WTC11 (cell line): ENCODE data around the gene PGBD5. TPM values are rescaled to one million over a fixed set of nuclear protein-coding genes. Genes with fewer than 3 reads are reported as not detected.

ENCODE experiments used
- ATAC-seq: fragments of 200-7000 bp; cut with Tn5 transposase; 2 replicates; pipeline ENCODE4 v1.10.0; 2021; ENCODE audit warnings: mild to moderate bottlenecking, moderate library complexity
- Bru-seq: library from RNA; stranded (reverse); fragments of 400-500 nt; gene quantifications from one replicate; lab custom pipeline; 2021; lab: Mats Ljungman, UMichigan
- CTCF ChIA-PET: fragments of 300-600 bp; sonication (Branson Sonifier 250); formaldehyde crosslinking; loops from one replicate; lab custom pipeline; 2021; ENCODE audit warnings: antibody characterized with exemption; lab: Charles Lee
- POLR2A ChIA-PET: fragments of 350-600 bp; sonication (Branson Sonifier 250); formaldehyde crosslinking; loops from one replicate; lab custom pipeline; 2021; ENCODE audit warnings: antibody characterized with exemption; lab: Charles Lee
- DNase-seq: peaks from one replicate; pipeline ENCODE4 v3.0.0; 2021; ENCODE audit warnings: low spot score
- H3K27ac Mint-ChIP-seq: 2 replicates; pipeline ENCODE4 v1.8.0; 2021; ENCODE audit warnings: mixed read lengths
- H3K27me3 Mint-ChIP-seq: 2 replicates; pipeline ENCODE4 v1.8.0; 2021; ENCODE audit warnings: low read depth, mild to moderate bottlenecking, moderate library complexity, mixed read lengths
- H3K36me3 Mint-ChIP-seq: 2 replicates; pipeline ENCODE4 v1.8.0; 2021; ENCODE audit warnings: mixed read lengths
- H3K4me1 Mint-ChIP-seq: 2 replicates; pipeline ENCODE4 v1.8.0; 2022; ENCODE audit warnings: mixed read lengths
- H3K4me3 Mint-ChIP-seq: 2 replicates; pipeline ENCODE4 v1.8.0; 2021; ENCODE audit warnings: mild to moderate bottlenecking, moderate library complexity, mixed read lengths
- H3K9me3 Mint-ChIP-seq: 2 replicates; pipeline ENCODE4 v1.8.0; 2021; ENCODE audit warnings: mixed read lengths
- ATF1 ChIP-seq: sonication (generic); formaldehyde crosslinking; IDR thresholded peaks from 2 replicates; pipeline ENCODE4 v1.8.1; 2023; ENCODE audit warnings: mild to moderate bottlenecking, moderate library complexity, missing genetic modification reagents
- ATF3 ChIP-seq: sonication (generic); formaldehyde crosslinking; conservative IDR thresholded peaks from 2 replicates; pipeline ENCODE4 v1.8.1; 2022; ENCODE audit warnings: mild to moderate bottlenecking, missing genetic modification reagents
- CREB1 ChIP-seq: sonication (generic); formaldehyde crosslinking; IDR thresholded peaks from 2 replicates; pipeline ENCODE4 v1.8.0; 2023; ENCODE audit warnings: mild to moderate bottlenecking, missing genetic modification reagents
- ERG ChIP-seq: fragments of 250-450 bp; sonication (Bioruptor Pico); IDR thresholded peaks from 2 replicates; pipeline ENCODE4 v1.8.0; 2021; ENCODE audit warnings: mild to moderate bottlenecking
- FOXP1 ChIP-seq: sonication (generic); formaldehyde crosslinking; IDR thresholded peaks from 2 replicates; pipeline ENCODE4 v1.8.0; 2022; ENCODE audit warnings: missing genetic modification reagents, mild to moderate bottlenecking, moderate library complexity, borderline replicate concordance
- FOXP4 ChIP-seq: sonication (generic); formaldehyde crosslinking; IDR thresholded peaks from 2 replicates; pipeline ENCODE4 v1.8.0; 2022; ENCODE audit warnings: mild to moderate bottlenecking, missing genetic modification reagents
- GABPB1 ChIP-seq: sonication (generic); formaldehyde crosslinking; IDR thresholded peaks from 2 replicates; pipeline ENCODE4 v1.8.1; 2023; ENCODE audit warnings: mild to moderate bottlenecking, missing genetic modification reagents
- GTF2I ChIP-seq: fragments of 250-450 bp; sonication (Bioruptor Pico); conservative IDR thresholded peaks from 2 replicates; pipeline ENCODE4 v1.4.0; 2021; ENCODE audit warnings: mild to moderate bottlenecking
- HMGA2 ChIP-seq: fragments of 250-450 bp; sonication (Bioruptor Pico); IDR thresholded peaks from 2 replicates; pipeline ENCODE4 v1.4.0; 2021; ENCODE audit warnings: mild to moderate bottlenecking, moderate library complexity
- IRF2 ChIP-seq: sonication (generic); formaldehyde crosslinking; IDR thresholded peaks from 2 replicates; pipeline ENCODE4 v1.8.0; 2022; ENCODE audit warnings: low read depth, missing genetic modification reagents, borderline replicate concordance
- MAX ChIP-seq: sonication (generic); formaldehyde crosslinking; IDR thresholded peaks from 2 replicates; pipeline ENCODE4 v1.8.0; 2022; ENCODE audit warnings: mild to moderate bottlenecking, missing genetic modification reagents
- NFATC4 ChIP-seq: fragments of 250-450 bp; sonication (Bioruptor Pico); IDR thresholded peaks from 2 replicates; pipeline ENCODE4 v1.9.0; 2021; ENCODE audit warnings: mild to moderate bottlenecking
- NR2C2 ChIP-seq: sonication (generic); formaldehyde crosslinking; IDR thresholded peaks from 2 replicates; pipeline ENCODE4 v1.8.0; 2022; ENCODE audit warnings: mild to moderate bottlenecking, missing genetic modification reagents
- NR3C1 ChIP-seq: sonication (generic); formaldehyde crosslinking; conservative IDR thresholded peaks from 2 replicates; pipeline ENCODE4 v1.8.1; 2023; ENCODE audit warnings: low read depth, mild to moderate bottlenecking, missing genetic modification reagents
- PREB ChIP-seq: sonication (generic); formaldehyde crosslinking; IDR thresholded peaks from 2 replicates; pipeline ENCODE4 v1.8.1; 2022; ENCODE audit warnings: mild to moderate bottlenecking, missing genetic modification reagents, moderate library complexity, borderline replicate concordance
- SMAD3 ChIP-seq: sonication (generic); formaldehyde crosslinking; IDR thresholded peaks from 2 replicates; pipeline ENCODE4 v1.8.0; 2022; ENCODE audit warnings: missing genetic modification reagents, mild to moderate bottlenecking, borderline replicate concordance
- SMAD4 ChIP-seq: sonication (generic); formaldehyde crosslinking; IDR thresholded peaks from 2 replicates; pipeline ENCODE4 v1.8.0; 2022; ENCODE audit warnings: mild to moderate bottlenecking, missing genetic modification reagents
- SOX15 ChIP-seq: fragments of 250-450 bp; sonication (Bioruptor Pico); IDR thresholded peaks from 2 replicates; pipeline ENCODE4 v1.9.0; 2021; ENCODE audit warnings: mild to moderate bottlenecking
- TEAD1 ChIP-seq: sonication (generic); formaldehyde crosslinking; IDR thresholded peaks from 2 replicates; pipeline ENCODE4 v1.8.0; 2022; ENCODE audit warnings: mild to moderate bottlenecking, missing genetic modification reagents
- TP53 ChIP-seq: sonication (generic); formaldehyde crosslinking; IDR thresholded peaks from 2 replicates; pipeline ENCODE4 v1.8.1; 2023; ENCODE audit warnings: mild to moderate bottlenecking, missing genetic modification reagents
- ZBTB43 ChIP-seq: sonication (generic); formaldehyde crosslinking; IDR thresholded peaks from 2 replicates; pipeline ENCODE4 v1.8.1; 2023; ENCODE audit warnings: mild to moderate bottlenecking, missing genetic modification reagents
- ZNF263 ChIP-seq: sonication (generic); formaldehyde crosslinking; IDR thresholded peaks from 2 replicates; pipeline ENCODE4 v1.8.1; 2022; ENCODE audit warnings: low read depth, mild to moderate bottlenecking, moderate library complexity, missing genetic modification reagents
- ZNF416 ChIP-seq: fragments of 250-450 bp; sonication (Bioruptor Pico); IDR thresholded peaks from 2 replicates; pipeline ENCODE4 v1.9.0; 2021; ENCODE audit warnings: mild to moderate bottlenecking, inconsistent platforms
- long read RNA-seq, 3 experiments: library from RNA in 1 of 3; library from capped mRNA in 1 of 3; library from polyadenylated mRNA in 1 of 3; unstranded in 2 of 3; stranded (forward) in 1 of 3; transcript quantifications; one replicate each; pipeline ENCODE4 v2.0.0, GENCODE V29; 2021
- total RNA-seq: library from RNA; stranded (reverse); gene quantifications from 3 replicates; pipeline ENCODE4 v1.2.3, GENCODE V29; 2021
- TF ChIP-seq, protein P1 (sequence below): sonication (generic); formaldehyde crosslinking; IDR thresholded peaks from 2 replicates; pipeline ENCODE4 v1.8.0; 2023; ENCODE audit warnings: missing genetic modification reagents
- TF ChIP-seq, protein P2 (sequence below): fragments of 250-450 bp; sonication (Bioruptor Pico); IDR thresholded peaks from 2 replicates; pipeline ENCODE4 v1.9.0; 2021; ENCODE audit warnings: moderate library complexity, mild to moderate bottlenecking, inconsistent platforms, borderline replicate concordance
- TF ChIP-seq, protein P3 (sequence below): sonication (generic); formaldehyde crosslinking; IDR thresholded peaks from 2 replicates; pipeline ENCODE4 v1.8.1; 2022; ENCODE audit warnings: low read depth, missing genetic modification reagents, borderline replicate concordance

Gene PGBD5
- 16.7 to 23.8 TPM (median 18.9 TPM) in 3 replicates for total RNA-seq
- Bru-seq, nascent RNA: percentile 69 among the genes with signal in this experiment
- long read RNA-seq, experiment 1, full-length matches to known transcripts: 92 of 116 reads
- long read RNA-seq, experiment 1, partial matches to known transcripts: 7 of 116 reads
- long read RNA-seq, experiment 1, other reads (novel, unspliced or antisense): 17 of 116 reads
- long read RNA-seq, experiment 2, full-length matches to known transcripts: 12 of 25 reads
- long read RNA-seq, experiment 2, partial matches to known transcripts: 3 of 25 reads
- long read RNA-seq, experiment 2, other reads (novel, unspliced or antisense): 10 of 25 reads
- long read RNA-seq, experiment 3: 0 reads

- peak within 1 kb of the TSS; percentile 47 for H3K27ac Mint-ChIP-seq
- ATAC-seq (peak; percentile 74), DNase-seq (peak; percentile 89)
- POLR2A ChIA-PET: interaction anchor here (0.8 kb wide), 2 partner anchors 9 to 44 kb away, joined by 3 read pairs; no protein-coding TSS in a partner anchor
- H3K36me3 Mint-ChIP-seq: peaks cover 2% of the 10 kb centered on the region
- H3K27me3 Mint-ChIP-seq: peaks cover 17% of the 10 kb centered on the region
- CTCF ChIA-PET: interaction anchor here (0.8 to 1.1 kb wide), 7 partner anchors 9 to 215 kb away, joined by 3 to 5 read pairs (median 4); no protein-coding TSS in a partner anchor
- peak within 1 kb of the TSS; percentile 83 for H3K4me3 Mint-ChIP-seq
- H3K9me3 Mint-ChIP-seq: no peaks in the 10 kb centered on the region
- H3K4me1 Mint-ChIP-seq: peaks cover 52% of the 10 kb centered on the region
- no peak for TF ChIP-seq NFATC4 (CRISPR knock-in tag)
- no peak for TF ChIP-seq HMGA2 (CRISPR knock-in tag)
- TF ChIP-seq ERG (CRISPR knock-in tag): no peak
- no peak for TF ChIP-seq ZNF416 (CRISPR knock-in tag)
- peak; percentile 67; the same call in 1 of the 2 replicates for TF ChIP-seq IRF2 (CRISPR knock-in tag)
- TF ChIP-seq GTF2I (CRISPR knock-in tag): no peak
- peak; percentile 74; the same call in 1 of the 2 replicates for TF ChIP-seq SMAD3 (CRISPR knock-in tag)
- TF ChIP-seq, protein P1, sequence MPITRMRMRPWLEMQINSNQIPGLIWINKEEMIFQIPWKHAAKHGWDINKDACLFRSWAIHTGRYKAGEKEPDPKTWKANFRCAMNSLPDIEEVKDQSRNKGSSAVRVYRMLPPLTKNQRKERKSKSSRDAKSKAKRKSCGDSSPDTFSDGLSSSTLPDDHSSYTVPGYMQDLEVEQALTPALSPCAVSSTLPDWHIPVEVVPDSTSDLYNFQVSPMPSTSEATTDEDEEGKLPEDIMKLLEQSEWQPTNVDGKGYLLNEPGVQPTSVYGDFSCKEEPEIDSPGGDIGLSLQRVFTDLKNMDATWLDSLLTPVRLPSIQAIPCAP (CRISPR knock-in tag): peak; percentile 22; the same call in 1 of the 2 replicates
- TF ChIP-seq, protein P2, sequence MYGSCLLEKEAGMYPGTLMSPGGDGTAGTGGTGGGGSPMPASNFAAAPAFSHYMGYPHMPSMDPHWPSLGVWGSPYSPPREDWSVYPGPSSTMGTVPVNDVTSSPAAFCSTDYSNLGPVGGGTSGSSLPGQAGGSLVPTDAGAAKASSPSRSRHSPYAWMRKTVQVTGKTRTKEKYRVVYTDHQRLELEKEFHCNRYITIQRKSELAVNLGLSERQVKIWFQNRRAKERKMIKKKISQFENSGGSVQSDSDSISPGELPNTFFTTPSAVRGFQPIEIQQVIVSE (CRISPR knock-in tag): no peak
- TF ChIP-seq ATF1 (CRISPR knock-in tag): no peak
- TF ChIP-seq, protein P3, sequence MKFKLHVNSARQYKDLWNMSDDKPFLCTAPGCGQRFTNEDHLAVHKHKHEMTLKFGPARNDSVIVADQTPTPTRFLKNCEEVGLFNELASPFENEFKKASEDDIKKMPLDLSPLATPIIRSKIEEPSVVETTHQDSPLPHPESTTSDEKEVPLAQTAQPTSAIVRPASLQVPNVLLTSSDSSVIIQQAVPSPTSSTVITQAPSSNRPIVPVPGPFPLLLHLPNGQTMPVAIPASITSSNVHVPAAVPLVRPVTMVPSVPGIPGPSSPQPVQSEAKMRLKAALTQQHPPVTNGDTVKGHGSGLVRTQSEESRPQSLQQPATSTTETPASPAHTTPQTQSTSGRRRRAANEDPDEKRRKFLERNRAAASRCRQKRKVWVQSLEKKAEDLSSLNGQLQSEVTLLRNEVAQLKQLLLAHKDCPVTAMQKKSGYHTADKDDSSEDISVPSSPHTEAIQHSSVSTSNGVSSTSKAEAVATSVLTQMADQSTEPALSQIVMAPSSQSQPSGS (CRISPR knock-in tag): peak; percentile 57; the same call in 1 of the 2 replicates
- peak; percentile 72; the same call in 1 of the 2 replicates for TF ChIP-seq TEAD1 (CRISPR knock-in tag)
- TF ChIP-seq NR2C2 (CRISPR knock-in tag): no peak
- TF ChIP-seq SOX15: no peak
- peak; percentile 97 for TF ChIP-seq FOXP1 (CRISPR knock-in tag)
- TF ChIP-seq ATF3: no peak
- peak; percentile 85 for TF ChIP-seq SMAD4 (CRISPR knock-in tag)
- TF ChIP-seq MAX: peak; percentile 87
- no peak for TF ChIP-seq ZNF263 (CRISPR knock-in tag)
- peak; percentile 83; the same call in 1 of the 2 replicates for TF ChIP-seq CREB1 (CRISPR knock-in tag)
- TF ChIP-seq NR3C1 (CRISPR knock-in tag): no peak
- TF ChIP-seq GABPB1 (CRISPR knock-in tag): peak; percentile 73
- TF ChIP-seq PREB (CRISPR knock-in tag): 0 out of 2 replicates have a peak, but pooled peaks have one; percentile 64
- peak; percentile 96 for TF ChIP-seq FOXP4 (CRISPR knock-in tag)
- TF ChIP-seq TP53: no peak
- peak; percentile 88 for TF ChIP-seq ZBTB43 (CRISPR knock-in tag)
Measured at GRCh38 chr1:230426246-230427093, at the start of gene PGBD5. TSS of gene PGBD5 (minus strand) at chr1:230426332. CDS start at chr1:230425928, 404 bp downstream.
